NOMO-1 treated with DMSO at 0.1 percent for 48 hours (cell line): Measurements from ENCODE around the gene SPCS3.
"Not testable (repeated sequence)": the region's sequence is repeated elsewhere in the genome, so short reads cannot be mapped to it uniquely, and the experiment has no call there.

Experiments
- DNase-seq: peaks from one replicate; lab custom pipeline; 2025; ENCODE audit not compliant: unreplicated experiment; lab: John Stamatoyannopoulos, UW

Gene SPCS3

DNA sequence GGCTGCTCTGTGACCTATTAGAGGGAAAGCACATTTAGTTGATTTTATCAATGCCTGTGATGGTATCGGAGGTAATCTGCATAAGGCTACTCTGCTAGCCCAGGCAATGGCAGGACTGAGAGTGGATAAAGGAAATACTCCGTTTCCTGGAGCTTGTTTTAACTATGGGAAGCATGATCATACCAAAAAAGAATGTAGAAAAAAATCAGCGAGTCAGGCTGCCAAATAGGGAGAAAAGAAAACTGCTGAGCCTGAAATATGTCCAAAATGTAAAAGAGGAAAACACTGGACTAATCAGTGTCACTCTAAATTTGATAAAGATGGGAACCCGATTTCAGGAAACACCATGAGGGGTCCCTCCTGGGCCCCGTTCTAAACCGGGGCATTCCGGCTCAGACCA lies 25.6 kb downstream of the SPCS3 start:
- not testable (repeated sequence) for DNase-seq

DNA sequence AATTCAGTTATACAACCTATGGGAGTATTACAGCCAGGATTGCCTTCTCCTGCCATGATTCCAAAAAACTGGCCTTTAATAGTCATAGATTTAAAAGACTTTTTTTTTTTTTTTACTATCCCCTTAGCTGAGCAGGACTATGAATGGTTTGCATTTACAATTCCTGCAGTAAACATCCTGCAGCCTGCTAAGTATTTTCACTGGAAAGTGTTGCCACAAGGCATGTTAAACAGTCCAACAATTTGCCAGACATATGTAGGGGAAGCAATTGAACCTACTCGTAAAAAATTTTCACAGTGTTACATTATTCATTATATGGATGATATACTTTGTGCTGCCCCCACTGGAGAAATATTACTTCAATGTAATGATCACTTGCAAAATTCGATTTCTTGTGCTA lies 27.1 kb downstream of the SPCS3 start:
- DNase-seq: not testable (repeated sequence)

DNA sequence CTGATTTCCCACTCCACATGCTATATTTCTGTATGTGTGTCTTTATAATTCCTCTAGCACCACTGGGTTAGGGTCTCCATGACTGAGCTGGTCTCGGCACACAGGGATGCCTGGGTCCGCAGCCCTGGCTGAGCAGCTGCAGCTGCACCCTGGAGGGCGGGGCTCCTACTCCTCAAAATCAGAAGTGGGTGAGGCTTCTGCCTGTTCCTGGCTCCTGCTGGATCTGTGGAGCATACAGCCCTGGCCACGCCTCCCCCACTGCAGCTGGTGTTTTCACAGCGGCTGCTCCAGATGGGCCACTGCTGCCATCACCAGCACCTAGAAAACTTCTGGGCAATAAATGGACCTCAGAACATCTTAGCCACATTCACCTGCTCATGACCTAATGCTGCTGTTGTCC lies 30.9 kb downstream of the SPCS3 start:
- DNase-seq: no peak

DNA sequence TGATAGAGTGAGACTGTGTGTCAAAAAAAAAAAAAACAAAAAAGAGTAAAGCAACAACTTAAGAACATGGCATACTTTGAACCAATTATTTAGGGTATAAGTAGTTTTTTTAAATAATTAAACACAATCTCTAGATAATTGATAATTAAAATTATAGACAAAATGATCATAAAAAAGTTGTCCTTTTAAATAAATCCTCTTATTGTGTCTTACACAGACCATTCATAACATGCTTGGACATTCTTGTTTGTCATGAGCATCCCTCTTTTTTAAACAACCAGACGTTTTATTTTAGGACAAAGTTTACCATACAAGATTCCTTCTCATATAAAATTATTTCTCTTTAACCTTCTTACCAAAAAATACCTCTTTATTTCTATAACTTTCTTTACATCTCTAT lies 35.1 kb downstream of the SPCS3 start:
- DNase-seq: no peak

DNA sequence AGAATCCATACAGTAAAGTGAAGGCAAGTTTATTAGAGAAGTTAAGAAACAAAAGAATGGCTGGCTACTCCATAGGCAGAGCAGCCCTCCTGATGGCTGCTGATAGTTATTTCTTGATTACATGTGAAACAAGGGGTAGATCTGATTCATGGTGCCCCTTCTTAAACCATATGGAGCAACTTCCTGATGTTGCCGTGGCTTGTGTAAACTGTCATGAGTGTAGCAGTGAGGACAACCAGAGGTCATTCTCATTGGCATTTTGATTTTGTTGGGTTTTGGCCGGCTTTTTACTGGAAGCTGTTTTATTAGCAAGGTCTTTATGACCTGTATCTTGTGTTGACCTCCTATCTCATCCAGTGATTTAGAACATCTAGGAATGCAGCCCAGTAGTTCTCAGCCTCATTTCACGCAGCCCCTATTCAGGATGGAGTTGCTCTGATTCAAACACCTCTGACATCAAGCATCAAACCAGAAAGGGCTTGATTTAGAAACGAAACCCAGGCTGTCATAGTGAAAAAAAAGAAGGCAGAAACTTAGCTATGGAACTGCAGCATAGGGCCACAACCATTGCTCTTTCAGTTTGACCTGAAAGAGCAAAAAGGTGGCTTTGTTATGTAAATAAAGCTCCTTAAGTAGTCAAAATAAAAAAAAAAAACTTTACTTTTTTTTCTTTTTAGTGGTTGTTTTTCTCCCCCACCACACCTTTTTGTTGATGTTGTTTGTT lies 37.8 kb downstream of the SPCS3 start:
- no peak for DNase-seq

DNA sequence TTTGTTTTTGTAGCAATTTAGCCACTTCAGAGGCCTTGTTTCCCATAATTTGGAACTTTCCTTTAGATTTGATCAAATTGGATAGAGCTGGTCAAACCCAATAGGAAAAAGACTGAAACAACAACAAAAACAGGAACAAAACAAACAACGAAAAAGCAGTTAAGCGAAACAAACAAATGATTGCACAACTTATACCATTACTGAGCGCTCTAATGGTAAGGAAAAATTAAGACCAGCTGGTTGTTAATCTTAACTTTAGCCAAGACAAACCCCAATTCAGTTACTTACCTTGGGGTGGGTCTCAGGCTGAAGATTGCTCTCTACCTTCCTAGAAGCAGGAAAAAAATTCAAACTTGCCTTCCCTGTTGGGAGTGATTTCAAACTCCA lies 38.3 kb downstream of the SPCS3 start:
- no peak for DNase-seq

DNA sequence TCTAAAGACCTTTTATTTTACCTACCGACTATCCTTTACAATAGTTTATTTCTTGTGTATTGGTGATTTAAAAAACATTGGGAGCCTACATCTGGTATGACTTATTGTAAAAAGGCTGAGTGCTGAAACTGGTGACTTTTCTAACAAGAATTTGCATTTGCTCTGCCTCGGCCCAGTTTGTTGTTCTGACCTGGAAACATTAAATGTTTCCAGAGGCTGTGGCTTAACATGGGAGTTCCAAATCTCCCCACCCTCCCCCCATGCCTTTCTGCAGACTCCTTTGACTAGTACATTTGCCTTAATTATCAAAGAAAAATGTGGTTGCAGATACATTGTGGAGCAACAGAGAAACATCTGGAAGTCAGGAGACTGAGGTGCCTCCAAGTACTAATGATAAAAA lies 39.8 kb downstream of the SPCS3 start:
- DNase-seq: no peak

DNA sequence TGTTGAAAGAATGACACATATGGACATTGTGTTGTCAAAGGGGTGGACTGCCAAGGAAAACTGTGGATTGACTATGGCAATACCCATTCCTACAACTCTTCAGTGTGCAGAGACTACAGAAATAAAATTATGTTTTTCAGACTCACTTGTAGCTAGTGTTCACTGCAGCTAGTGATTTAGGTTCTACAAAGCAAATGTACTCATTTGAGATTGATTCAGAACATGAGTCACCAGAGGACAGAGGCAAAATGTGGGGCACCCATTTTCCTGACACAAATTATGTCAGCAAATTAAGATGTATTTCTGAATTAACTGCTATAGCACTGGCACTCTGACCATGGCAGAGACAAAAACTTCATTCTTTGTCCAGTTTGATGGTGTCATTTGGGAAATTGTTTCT lies 40.7 kb downstream of the SPCS3 start:
- DNase-seq: no peak

DNA sequence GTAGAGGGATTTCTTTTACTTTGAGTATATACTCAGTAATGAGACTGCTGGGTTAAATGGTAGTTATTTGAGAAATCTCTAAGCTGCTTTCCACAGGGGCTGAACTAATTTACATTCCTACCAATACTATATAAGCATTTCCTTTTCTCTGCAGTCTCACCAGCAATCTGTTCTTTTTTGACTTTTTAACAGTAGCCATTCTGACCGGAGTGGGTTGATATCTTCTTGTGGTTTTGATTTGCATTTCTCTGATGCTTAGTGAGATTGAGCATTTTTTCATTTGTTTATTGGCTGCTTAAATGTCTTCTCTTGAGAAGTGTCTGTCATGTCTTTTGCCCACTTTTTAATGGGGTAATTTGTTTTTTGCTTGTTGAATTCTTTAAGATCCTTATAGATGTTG lies 43.3 kb downstream of the SPCS3 start:
- no peak for DNase-seq

DNA sequence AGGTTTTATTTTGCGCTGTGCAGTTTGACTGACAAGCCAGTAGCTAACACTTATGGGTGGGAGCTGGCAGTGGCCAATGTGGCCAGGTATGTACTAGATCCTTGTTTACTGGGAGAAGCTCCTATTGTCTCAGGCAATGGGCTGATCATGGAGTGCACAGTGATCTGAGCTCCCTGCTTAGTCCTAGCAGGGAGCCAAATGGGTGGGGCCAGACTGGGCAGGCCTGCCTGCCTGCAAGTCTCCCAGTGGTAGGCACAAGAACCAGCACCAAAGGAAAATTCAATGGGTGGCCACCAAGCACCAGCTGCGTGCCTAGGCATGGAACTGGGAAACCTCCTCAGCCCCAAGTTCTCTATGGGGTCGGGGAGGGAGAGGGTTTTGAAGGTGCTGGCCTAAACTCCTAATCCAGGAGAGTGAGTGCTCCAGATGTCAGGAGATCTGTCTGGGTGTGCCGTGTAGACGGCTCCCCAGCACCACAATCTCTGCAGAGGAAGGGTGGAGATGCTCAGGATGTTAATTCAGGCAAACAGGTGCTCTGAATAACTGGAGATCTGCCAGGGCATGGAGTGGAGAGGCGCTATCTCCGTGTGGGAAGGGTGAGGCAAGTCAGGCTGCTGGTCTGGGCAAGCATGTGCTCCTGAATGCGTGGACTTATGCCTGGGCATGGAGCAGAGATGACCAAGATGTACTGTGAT lies 48.2 kb downstream of the SPCS3 start:
- DNase-seq: no peak

DNA sequence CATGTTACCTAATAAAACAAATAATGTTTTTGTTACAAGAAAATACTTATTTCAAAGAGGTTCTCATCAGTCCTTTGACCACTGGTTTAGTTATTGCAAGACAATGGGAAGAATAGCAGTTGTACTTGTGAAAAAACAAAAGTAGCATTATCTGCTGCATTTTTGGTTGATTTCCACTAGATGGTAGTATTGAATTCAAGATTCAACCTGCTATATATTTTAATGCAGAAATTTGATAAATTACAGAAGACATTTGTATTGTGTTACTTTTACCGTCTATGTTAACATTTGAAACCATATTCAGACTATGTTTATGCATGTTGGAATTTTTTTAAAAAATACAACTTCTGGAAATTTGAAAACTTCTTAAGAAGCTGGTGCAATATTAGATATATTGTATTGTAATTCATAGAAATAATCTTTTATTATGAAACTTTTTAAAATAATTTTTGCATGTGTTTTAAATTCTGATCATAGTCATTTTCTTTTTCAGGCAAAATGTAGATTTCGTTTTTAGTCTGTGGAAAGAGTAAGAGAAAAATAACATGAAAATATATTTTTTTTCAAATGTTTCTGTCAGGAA lies 56.4 kb downstream of the SPCS3 start:
- peak; percentile 38 for DNase-seq

DNA sequence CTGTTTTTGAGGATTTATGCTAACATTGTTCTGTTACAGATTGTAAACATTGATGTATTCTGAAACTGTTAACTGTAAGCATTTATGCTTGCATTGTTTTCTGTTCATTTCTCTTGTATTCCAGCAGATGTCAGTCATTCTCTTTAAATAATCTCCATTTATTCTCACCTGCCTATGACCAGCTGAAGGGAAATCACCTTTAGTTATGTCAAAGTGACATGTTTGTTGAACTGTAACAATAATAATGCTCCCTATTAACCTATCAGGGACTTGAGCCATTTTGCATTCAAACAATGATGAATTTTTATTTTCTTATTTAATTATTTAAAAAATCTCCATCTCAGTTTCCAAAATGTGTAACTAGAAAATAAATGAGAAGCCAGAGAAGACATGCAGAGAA lies 58.0 kb downstream of the SPCS3 start:
- no peak for DNase-seq

DNA sequence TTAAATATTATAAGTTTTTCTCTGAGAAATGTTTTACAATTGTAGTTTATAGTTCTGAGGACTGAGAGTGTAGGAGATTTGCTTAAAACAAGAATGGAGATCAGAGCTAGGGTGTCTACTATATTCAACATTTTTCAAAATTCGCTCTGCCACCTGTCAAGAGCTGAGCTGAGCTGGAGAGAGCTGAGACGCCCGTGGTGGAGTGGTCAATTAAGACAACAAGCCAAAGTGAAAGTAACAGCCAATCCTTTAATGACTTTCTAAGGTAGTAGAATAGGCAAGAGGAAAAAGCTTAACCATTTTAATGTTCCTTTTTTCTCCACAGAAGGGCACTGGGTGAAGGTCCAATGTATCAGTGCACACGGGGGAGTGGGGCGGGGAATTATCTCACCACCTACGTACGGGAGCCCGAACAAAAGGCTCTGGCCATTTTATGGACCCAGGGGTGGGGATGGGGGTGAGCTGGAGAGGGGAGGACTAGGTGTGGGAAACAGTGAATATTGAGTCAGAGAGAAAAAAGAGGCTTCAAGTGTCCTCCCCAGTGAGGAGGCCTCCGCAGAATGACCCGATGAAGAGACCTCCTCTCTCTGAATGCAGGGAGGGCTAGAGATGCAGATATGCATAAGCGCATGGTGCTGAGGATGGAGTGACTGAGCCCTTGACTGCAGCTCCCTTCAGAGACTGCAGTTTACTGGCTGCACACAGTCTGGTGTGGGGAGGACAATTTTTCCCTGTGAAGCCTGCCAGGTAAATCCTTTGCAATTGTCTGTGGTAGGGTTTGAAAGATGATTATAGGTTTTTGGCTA lies 60.8 kb downstream of the SPCS3 start:
- peak; percentile 10 for DNase-seq
